Inflammatory macrophage treated with lipopolysaccharide for 4 hours (primary cell): Measurements from ENCODE around the gene PLEKHB2.
"Not testable (repeated sequence)": the region's sequence is repeated elsewhere in the genome, so short reads cannot be mapped to it uniquely, and the experiment has no call there.

Experiments
- DNase-seq: peaks from one replicate; pipeline ENCODE4 v3.0.0-alpha.2; 2020

Gene PLEKHB2, protein sequence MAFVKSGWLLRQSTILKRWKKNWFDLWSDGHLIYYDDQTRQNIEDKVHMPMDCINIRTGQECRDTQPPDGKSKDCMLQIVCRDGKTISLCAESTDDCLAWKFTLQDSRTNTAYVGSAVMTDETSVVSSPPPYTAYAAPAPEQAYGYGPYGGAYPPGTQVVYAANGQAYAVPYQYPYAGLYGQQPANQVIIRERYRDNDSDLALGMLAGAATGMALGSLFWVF

DNA sequence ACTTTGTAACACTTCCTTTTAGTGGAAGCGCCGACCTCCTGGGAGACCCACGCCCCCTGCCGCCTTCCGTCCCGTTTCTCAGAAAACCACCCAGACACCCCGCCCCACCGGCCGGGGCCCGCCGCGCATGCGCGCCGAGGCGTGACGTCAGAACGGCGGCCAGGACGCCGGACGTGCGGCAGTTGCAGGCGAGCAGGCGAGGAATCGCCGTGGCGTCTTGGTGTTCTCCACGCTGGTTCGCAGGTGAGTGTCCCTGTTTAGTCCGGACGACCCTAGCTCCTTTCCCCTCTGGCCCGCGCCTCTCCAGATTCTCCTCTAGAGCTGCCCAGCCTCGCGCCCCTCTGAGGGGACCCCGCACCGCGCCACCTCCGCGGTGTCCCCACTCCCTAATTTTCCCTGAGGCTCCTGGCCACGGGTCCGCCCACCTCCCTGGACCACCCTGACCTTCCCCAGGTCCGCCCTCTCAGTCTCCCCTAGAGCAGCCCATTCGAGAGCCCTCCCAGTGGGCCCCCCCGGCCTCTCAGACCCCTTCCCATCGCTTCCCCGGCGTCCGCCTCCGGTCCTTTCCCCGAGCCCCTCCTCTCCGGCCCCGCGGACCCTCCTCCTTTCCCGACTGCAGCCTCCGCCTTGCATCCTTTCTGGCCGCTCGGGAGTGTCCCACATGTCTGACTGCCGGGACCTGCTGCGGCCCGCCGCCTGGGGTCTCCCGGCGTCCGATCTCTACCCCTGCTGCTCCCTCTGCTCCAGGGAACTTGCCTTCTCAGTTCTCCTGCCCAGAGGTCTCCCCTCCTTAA, at the start of gene PLEKHB2:
Gene PLEKHB2 (plus strand): TSS at position 181 of the 794 bp plus-strand sequence. CDS start 15,606 bp downstream, outside the sequence.
- DNase-seq, result peak; percentile 91

GRCh38 chr2:131056204-131056931, 48.8 kb upstream of the PLEKHB2 start:
- no peak for DNase-seq

DNA sequence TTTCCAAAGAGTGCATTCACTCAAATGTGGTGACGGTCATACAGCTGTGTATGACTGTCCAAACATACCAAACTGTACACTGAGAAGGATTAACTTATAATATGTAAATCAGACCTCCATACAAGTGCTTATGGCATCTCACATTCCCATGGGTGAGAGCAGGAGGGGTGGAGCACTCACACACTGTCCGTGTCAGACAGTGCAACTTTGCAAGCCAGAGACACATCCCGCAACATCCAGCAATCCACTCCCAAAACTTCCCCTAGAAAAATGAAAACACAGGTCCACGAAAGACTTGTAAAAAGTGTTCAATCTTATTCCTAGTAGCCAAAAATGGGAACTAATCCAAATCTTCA, 48.2 kb upstream of the PLEKHB2 start:
- no peak for DNase-seq

- DNase-seq, result no peak
Observed at GRCh38 chr2:131058214-131058843, 46.8 kb upstream of the PLEKHB2 start.

DNA sequence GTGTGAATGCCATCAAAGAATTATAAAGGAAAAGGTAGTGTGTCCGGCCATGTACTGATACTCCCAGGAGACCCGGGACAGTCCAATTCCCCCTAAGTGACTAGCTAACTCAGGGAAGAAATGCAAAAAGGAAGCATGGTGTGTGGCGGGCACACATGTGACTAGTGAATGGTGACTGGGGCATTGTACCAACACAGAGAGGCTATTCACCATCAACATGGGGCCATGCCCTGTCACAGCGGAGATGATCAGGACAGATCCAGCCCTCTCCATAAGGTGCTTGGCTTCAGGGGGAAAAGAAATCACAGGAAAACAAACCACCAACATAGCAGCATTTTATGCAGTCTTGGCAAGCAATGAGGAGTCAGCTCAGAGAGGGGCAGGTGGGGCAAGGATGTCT, 46.2 kb upstream of the PLEKHB2 start:
- no peak for DNase-seq

DNA sequence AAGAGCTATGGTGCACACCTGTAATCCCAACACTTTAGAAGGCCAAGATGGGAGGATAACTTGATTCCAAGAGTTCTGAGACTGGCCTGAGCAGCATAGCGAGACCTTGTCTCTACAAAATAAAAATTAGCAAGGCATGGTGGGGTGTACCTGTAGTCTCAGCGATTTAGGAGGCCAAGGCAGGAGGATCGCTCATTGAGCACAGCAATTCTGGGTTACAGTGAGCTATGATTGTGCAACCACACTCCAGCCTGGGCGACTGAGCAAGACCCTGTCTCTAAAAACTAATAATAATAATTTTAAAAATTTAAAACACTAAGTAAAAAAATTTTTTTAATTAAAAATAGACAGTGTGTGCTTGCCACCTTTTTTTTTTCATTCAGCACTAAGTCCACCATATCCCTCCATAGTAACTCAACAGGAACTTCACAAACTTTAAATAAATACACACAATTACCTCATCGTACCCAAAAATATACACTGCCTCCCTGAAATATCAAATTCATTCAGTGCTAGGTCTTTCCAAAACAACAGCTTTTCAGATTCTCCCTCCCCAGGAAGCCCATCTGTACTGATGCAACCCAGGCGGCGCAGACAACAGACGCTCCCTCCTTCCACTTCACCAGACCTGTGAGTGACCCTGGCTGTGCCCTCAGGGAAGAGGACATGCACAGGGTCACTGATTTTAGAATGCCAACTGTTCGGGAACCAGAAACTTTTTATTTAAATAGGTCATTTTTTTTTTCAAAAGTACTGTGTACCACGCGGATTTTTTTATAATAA, 41.4 kb upstream of the PLEKHB2 start:
- DNase-seq, result no peak

- DNase-seq, result no peak
Observed at GRCh38 chr2:131064589-131065512, 40.3 kb upstream of the PLEKHB2 start.

DNA sequence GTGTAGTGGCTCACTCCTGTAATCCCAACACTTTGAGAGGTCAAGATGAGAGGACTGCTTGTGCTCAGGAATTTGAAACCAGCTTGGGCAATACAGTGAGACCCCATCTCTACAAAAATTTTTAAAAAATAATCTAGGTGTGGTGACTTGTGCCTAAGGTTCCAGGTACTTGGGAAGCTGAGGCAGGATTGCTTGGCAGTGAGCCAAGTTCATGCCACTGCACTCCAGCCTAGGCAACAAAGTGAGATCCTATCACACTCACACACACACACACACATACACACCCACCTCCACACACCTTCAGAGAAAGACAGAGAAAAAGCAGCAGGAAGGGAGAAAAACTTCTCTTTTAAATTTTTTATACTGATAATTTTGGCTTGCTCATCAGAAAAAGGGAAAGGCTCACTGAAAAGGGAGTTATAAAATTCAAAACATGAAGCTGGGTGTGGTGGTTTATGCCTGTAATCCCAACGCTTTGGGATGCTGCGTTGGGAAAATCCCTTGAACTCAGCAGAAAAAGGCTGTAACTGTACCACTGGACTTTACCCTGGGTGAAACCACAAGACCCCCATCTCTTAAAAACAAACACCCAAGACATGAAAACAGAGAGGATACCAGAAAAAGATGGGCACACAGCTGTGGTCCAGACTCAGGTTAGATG, 37.5 kb upstream of the PLEKHB2 start:
- no peak for DNase-seq

- DNase-seq, result not testable (repeated sequence)
Observed at GRCh38 chr2:131068172-131068571, 37.0 kb upstream of the PLEKHB2 start.

DNA sequence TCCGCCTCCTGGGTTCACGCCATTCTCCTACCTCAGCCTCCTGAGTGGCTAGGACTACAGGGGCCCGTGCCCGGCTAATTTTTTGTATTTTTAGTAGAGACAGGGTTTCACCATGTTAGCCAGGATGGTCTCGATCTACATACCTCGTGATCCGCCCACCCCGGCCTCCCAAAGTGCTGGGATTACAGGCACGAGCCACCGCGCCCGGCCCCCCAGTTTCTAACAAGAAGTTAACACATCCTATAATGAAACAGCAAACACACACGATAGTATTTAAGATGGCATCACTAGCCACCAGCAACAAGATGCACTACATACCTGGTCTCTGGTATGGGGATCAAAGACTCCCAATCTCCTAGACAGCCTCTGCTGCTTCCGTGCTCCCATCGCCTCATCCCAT, 29.6 kb upstream of the PLEKHB2 start:
- DNase-seq, result not testable (repeated sequence)

DNA sequence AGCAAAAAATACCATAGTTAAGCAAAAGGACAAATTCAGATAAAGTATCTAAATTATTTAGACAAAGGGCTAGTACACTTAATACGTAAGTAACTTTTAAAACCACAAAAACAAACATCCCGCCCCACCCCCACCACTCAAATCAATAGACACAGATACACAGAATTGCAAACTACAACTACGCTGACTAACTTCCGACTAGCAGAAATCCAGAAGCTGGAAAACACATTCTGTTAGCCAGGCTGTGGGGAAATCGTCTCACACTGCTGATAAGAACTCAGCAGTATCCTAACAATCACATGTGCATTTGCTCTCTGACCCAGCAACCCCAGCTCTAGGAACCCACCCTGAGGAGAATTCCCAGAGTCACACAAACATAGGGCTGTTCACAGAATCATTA, 28.4 kb upstream of the PLEKHB2 start:
- no peak for DNase-seq

- no peak for DNase-seq
Observed at GRCh38 chr2:131077182-131077846, 27.8 kb upstream of the PLEKHB2 start.

DNA sequence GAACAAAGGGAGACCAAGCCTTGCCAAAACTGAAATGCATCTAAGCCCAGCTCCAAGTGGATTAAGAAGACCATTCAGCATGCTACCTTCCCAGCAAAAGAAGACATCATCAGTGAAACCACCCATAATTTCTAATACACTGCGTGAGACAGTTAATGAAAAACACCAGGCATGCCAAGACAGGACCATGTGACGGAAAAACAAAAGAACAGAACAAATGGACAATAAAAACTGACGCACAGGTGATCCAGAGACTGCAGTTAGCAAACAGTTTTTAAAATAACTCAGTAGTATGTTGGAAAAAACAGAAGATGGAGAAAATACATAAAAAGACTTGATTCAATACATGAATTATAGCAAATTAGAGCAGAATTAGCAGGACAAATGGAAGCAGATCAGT, 27.2 kb upstream of the PLEKHB2 start:
- no peak for DNase-seq

DNA sequence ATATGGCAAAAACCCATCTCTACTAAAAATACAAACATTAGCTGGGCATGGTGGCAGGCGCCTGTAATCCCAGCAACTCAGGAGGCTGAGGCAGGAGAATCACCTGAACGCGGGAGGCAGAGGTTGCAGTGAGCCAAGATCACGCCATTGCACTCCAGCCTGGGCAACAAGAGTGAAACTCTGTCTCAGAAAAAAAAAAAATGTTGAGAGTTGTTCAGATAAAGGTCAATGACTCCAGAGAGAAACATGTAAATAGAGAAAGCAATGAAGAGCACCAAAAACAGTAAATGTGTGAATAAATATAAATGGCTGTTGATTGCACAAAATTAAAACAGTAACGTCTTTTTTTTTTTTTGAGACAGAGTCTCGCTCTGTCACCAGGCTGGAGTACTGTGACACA, 25.2 kb upstream of the PLEKHB2 start:
- DNase-seq, result not testable (repeated sequence)

DNA sequence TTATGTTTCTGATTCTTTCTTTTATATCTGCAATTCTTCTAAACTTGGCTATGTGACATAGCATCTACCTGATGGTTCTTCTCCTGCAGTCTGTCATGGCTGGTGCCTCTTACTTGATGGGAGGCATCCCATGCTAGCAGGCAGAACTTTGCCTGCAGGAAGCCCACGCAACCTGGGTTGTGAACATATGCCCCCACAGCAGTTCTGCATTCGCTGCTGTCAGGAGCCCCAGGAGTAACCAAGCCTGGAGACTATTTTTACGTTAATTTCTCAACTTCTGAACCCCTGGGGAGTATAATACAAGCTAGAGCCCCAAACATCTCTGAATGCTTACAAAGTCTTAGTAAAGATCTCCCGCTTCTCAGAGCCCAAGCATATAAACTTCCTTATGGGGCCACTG, 23.9 kb upstream of the PLEKHB2 start:
- no peak for DNase-seq

GRCh38 chr2:131085646-131086045, 19.5 kb upstream of the PLEKHB2 start:
- DNase-seq, result no peak

- DNase-seq, result no peak
Observed at GRCh38 chr2:131092458-131093005, 12.6 kb upstream of the PLEKHB2 start.

DNA sequence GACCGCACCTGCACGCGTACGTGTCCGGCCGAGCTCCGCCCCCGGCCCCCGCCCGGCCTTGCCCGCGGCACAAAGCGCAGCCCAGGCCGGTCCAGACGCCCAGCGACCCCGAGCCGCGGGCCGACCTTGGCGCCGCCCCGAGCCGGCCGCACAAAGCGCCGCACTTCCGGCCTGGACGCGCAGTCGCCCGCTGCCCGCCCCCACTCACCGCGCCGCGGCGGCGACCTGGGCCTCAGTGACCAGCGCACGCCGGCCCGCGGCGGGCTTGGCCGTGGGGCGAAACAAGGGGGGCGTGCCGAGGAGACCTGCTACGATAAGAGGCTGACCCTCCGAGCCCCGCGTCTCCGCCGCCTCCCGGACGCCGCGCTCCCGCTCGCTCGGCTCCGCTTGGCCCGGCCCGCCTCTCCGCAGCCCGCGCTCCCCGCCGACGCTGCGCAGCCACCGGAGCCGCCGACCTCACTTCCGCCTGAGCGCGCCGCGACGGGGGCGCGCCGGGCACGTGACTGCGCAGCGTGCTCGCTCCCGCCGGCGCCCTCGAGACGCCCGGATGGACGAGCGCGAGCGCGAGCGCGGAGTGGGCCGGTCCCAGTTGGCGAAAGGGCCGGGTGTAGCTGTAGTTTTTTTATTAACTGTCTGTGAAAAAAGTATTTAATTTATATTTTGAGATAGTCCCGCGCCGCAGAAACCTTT, 12.0 kb upstream of the PLEKHB2 start, which contains the start of gene FAM168B:
Gene FAM168B (minus strand): TSS at position 455 of the 690 bp plus-strand sequence. CDS start 10,814 bp downstream, outside the sequence.
- DNase-seq, result peak; percentile 92
